B cell (primary cell): Measurements from ENCODE around the gene SERPINA9. TPM values are rescaled to one million over a fixed set of nuclear protein-coding genes. Genes with fewer than 3 reads are reported as not detected.

Experiments used
- ATAC-seq: fragments of 200-7000 bp; cut with Tn5 transposase; one replicate; pipeline ENCODE4 v1.10.0; 2021; ENCODE audit warnings: low read depth, mild to moderate bottlenecking, moderate number of reproducible peaks, moderate library complexity
- CTCF ChIA-PET: fragments of 350-600 bp; sonication (Branson Sonifier 250); formaldehyde crosslinking; loops from one replicate; lab custom pipeline; 2021; ENCODE audit warnings: antibody characterized with exemption, inconsistent platforms; lab: Charles Lee
- POLR2A ChIA-PET: fragments of 350-600 bp; sonication (Branson Sonifier 250); formaldehyde crosslinking; loops from one replicate; lab custom pipeline; 2021; ENCODE audit warnings: antibody characterized with exemption; lab: Charles Lee
- DNase-seq: peaks from one replicate; pipeline ENCODE4 v3.0.0; 2013
- H2AFZ ChIP-seq: 2 replicates; pipeline ENCODE4 v1.6.1; 2012; ENCODE audit warnings: mild to moderate bottlenecking, low read depth, low read length; ENCODE audit not compliant: insufficient read depth, poor library complexity, severe bottlenecking
- H3K27ac ChIP-seq, 2 donors: 1 replicate in 1 of 2; 2 replicates in 1 of 2; pipeline ENCODE4 v1.5.1; 2012 to 2013; ENCODE audit warnings: low read length in 2 of 2, mild to moderate bottlenecking in 2 of 2, moderate library complexity in 1 of 2
- H3K27me3 ChIP-seq, 4 experiments: fragments of 200-600 bp in 1 of 4; sonication (generic) in 1 of 4; replicated peaks in 1 of 4; 1 replicate in 2 of 4; 2 replicates in 2 of 4; pipeline versions ENCODE4 v1.6.1 to v1.7.0; 2013 to 2016; ENCODE audit warnings: low read length in 3 of 4, mild to moderate bottlenecking in 2 of 4, mixed read lengths in 1 of 4, moderate library complexity in 1 of 4; ENCODE audit not compliant: insufficient read depth in 4 of 4, control insufficient read depth in 3 of 4; ENCODE audit errors: control extremely low read depth in 1 of 4
- H3K36me3 ChIP-seq, 2 experiments: replicated peaks in 1 of 2; 1 replicate in 1 of 2; 2 replicates in 1 of 2; pipeline versions ENCODE4 v1.6.1 to v1.7.1; 2013; ENCODE audit warnings: low read length in 1 of 2; ENCODE audit not compliant: insufficient read depth in 2 of 2, control insufficient read depth in 1 of 2; ENCODE audit errors: control extremely low read depth in 1 of 2, extremely low read depth in 1 of 2
- H3K4me1 ChIP-seq, 2 donors: fragments of 200-600 bp in 1 of 2; sonication (generic) in 1 of 2; 1 replicate in 1 of 2; 2 replicates in 1 of 2; pipeline versions ENCODE4 v1.5.1 to v1.6.1; 2013 to 2017; ENCODE audit warnings: low read length in 2 of 2; ENCODE audit not compliant: control insufficient read depth in 2 of 2, insufficient read depth in 2 of 2
- H3K4me2 ChIP-seq: replicated peaks from 2 replicates; pipeline ENCODE3; 2012; ENCODE audit warnings: mild to moderate bottlenecking, low read depth, low read length; ENCODE audit not compliant: poor library complexity, severe bottlenecking
- H3K4me3 ChIP-seq, 5 experiments: fragments of 200-600 bp in 1 of 5; sonication (generic) in 1 of 5; 1 replicate in 3 of 5; 2 replicates in 2 of 5; pipeline versions ENCODE4 v1.5.1 to v1.7.0; 2011 to 2016; ENCODE audit warnings: low read length in 4 of 5, mild to moderate bottlenecking in 4 of 5, low read depth in 2 of 5, control low read depth in 1 of 5, moderate library complexity in 1 of 5; ENCODE audit not compliant: insufficient read depth in 1 of 5; ENCODE audit errors: control extremely low read depth in 1 of 5, extremely low read depth in 1 of 5
- H3K79me2 ChIP-seq: fragments of 200-600 bp; sonication (generic); one replicate; pipeline ENCODE4 v1.6.0; 2016; ENCODE audit warnings: low read length; ENCODE audit not compliant: control insufficient read depth, insufficient read depth
- H3K9ac ChIP-seq: fragments of 200-600 bp; sonication (generic); 2 replicates; pipeline ENCODE4 v1.6.1; 2017; ENCODE audit warnings: mild to moderate bottlenecking, low read length, moderate library complexity
- H3K9me3 ChIP-seq, 3 donors: one replicate each; pipeline versions ENCODE4 v1.6.1 to v1.7.1; 2013; ENCODE audit warnings: low read length in 2 of 3; ENCODE audit not compliant: control insufficient read depth in 2 of 3, insufficient read depth in 1 of 3; ENCODE audit errors: control extremely low read depth in 1 of 3
- H4K20me1 ChIP-seq: 2 replicates; pipeline ENCODE4 v1.6.0; 2012; ENCODE audit warnings: mild to moderate bottlenecking, low read length; ENCODE audit not compliant: insufficient read depth, control insufficient read depth, poor library complexity, severe bottlenecking
- H3K27ac Mint-ChIP-seq: one replicate; pipeline ENCODE4 v1.8.0; 2021; ENCODE audit warnings: mixed read lengths
- H3K27me3 Mint-ChIP-seq: one replicate; pipeline ENCODE4 v1.8.0; 2021; ENCODE audit warnings: mixed read lengths
- H3K4me1 Mint-ChIP-seq: one replicate; pipeline ENCODE4 v1.8.0; 2021; ENCODE audit warnings: mixed read lengths
- H3K4me3 Mint-ChIP-seq: one replicate; pipeline ENCODE4 v1.8.0; 2021; ENCODE audit warnings: mixed read lengths
- H3K9me3 Mint-ChIP-seq: one replicate; pipeline ENCODE4 v1.8.0; 2022; ENCODE audit warnings: mixed read lengths; ENCODE audit not compliant: insufficient read depth
- EZH2 ChIP-seq: IDR thresholded peaks from 2 replicates; pipeline ENCODE4 v1.6.1; 2012; ENCODE audit warnings: borderline replicate concordance, low read depth, mild to moderate bottlenecking, moderate library complexity, low read length; ENCODE audit not compliant: insufficient read depth, poor library complexity, severe bottlenecking
- WGBS: methylation state at CpG from one replicate; pipeline ENCODE4 v1.1.5; 2013; ENCODE audit warnings: missing lambda C conversion rate; ENCODE audit not compliant: insufficient coverage; 5-methylcytosine and 5-hydroxymethylcytosine counted together
- intact Hi-C: fragments of 100-400 bp; cut with micrococcal nuclease; formaldehyde crosslinking; loops from one replicate; pipeline ENCODE4 v1.10.0; 2022
- polyA plus RNA-seq: library from polyadenylated mRNA; depleted of rRNA; stranded (reverse); fragments of >200 nt; gene quantifications from 2 replicates; pipeline ENCODE4 v1.2.3, GENCODE V29; 2012
- total RNA-seq, 2 donors: library from RNA; stranded (reverse); fragments of 120-200 nt in 1 of 2; gene quantifications; 1 replicate in 1 of 2; 2 replicates in 1 of 2; pipeline versions ENCODE4 v1.2.3 to v1.2.4, GENCODE V29; 2013 to 2022
- TF ChIP-seq, protein P1 (sequence below): fragments of 200-600 bp; IDR thresholded peaks from one replicate; pipeline ENCODE4 v1.8.0; 2022; ENCODE audit warnings: antibody characterized with exemption, mild to moderate bottlenecking

The SERPINA9 gene
- total and polyA plus RNA-seq, 2 donors (not counting 1 experiment from before 2014, with no cell fraction given), result 0.74 TPM; not detected in 1

GRCh38 chr14:94466706-94467370 is 9.2 kb downstream of the SERPINA9 start:
- no peaks in the 10 kb centered on the region for H4K20me1 ChIP-seq
- peaks cover 0 to under 1% of the 10 kb centered on the region in 2 donors for H3K4me1 ChIP-seq
- no peak overlapping the region for H2AFZ ChIP-seq
- H3K79me2 ChIP-seq, result no peaks in the 10 kb centered on the region
- H3K36me3 ChIP-seq, result no peaks in the 10 kb centered on the region
- ATAC-seq (no peak), DNase-seq (no peak)
- H3K27me3 ChIP-seq, result no peaks in the 10 kb centered on the region
- ChIA-PET CTCF (interaction anchor here (1.8 kb wide), 1 partner anchor 19 kb away, joined by 7 read pairs; no protein-coding TSS in a partner anchor), POLR2A (no interaction called here)
- no peaks in the 10 kb centered on the region for H3K27me3 Mint-ChIP-seq
- intact Hi-C loops, result no loop called here
- no peak overlapping the region for H3K4me3 ChIP-seq
- H3K27ac Mint-ChIP-seq, result no peak overlapping the region
- H3K27ac ChIP-seq, result no peak overlapping the region
- TF ChIP-seq, protein P1, sequence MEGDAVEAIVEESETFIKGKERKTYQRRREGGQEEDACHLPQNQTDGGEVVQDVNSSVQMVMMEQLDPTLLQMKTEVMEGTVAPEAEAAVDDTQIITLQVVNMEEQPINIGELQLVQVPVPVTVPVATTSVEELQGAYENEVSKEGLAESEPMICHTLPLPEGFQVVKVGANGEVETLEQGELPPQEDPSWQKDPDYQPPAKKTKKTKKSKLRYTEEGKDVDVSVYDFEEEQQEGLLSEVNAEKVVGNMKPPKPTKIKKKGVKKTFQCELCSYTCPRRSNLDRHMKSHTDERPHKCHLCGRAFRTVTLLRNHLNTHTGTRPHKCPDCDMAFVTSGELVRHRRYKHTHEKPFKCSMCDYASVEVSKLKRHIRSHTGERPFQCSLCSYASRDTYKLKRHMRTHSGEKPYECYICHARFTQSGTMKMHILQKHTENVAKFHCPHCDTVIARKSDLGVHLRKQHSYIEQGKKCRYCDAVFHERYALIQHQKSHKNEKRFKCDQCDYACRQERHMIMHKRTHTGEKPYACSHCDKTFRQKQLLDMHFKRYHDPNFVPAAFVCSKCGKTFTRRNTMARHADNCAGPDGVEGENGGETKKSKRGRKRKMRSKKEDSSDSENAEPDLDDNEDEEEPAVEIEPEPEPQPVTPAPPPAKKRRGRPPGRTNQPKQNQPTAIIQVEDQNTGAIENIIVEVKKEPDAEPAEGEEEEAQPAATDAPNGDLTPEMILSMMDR, result no peak
- no peak for TF ChIP-seq EZH2
- no peak overlapping the region for H3K9ac ChIP-seq
- peaks cover 0 to 23% (median 8%) of the 10 kb centered on the region in 3 donors for H3K9me3 ChIP-seq
- no peak overlapping the region for H3K4me2 ChIP-seq
- H3K4me1 Mint-ChIP-seq, result peaks cover 9% of the 10 kb centered on the region
- peaks cover 4% of the 10 kb centered on the region for H3K9me3 Mint-ChIP-seq
- 50% methylated on average over 1 of the region's 3 CpGs for WGBS
- H3K4me3 Mint-ChIP-seq, result no peak overlapping the region

- Mint-ChIP-seq H3K27ac (no peak overlapping the region), H3K9me3 (peaks cover 4% of the 10 kb centered on the region), H3K4me1 (peaks cover 9% of the 10 kb centered on the region), H3K27me3 (no peaks in the 10 kb centered on the region), H3K4me3 (no peak overlapping the region)
- DNase-seq (no peak), ATAC-seq (no peak)
- H3K4me1 ChIP-seq, result no peaks in the 10 kb centered on the region
- intact Hi-C loops, result no loop called here
- no peaks in the 10 kb centered on the region for H4K20me1 ChIP-seq
- no peaks in the 10 kb centered on the region for H3K27me3 ChIP-seq
- CTCF ChIA-PET, result no interaction called here
- 94% methylated on average over 2 of the region's 5 CpGs for WGBS
- no peak overlapping the region for H3K27ac ChIP-seq
- H2AFZ ChIP-seq, result no peak overlapping the region
- POLR2A ChIA-PET, result no interaction called here
- H3K4me3 ChIP-seq, result no peak overlapping the region
- peaks cover 0 to 26% (median 8%) of the 10 kb centered on the region in 3 donors for H3K9me3 ChIP-seq
- no peaks in the 10 kb centered on the region for H3K36me3 ChIP-seq
- H3K79me2 ChIP-seq, result no peaks in the 10 kb centered on the region
- no peak for TF ChIP-seq EZH2
- TF ChIP-seq, protein P1, result no peak
- H3K4me2 ChIP-seq, result no peak overlapping the region
- no peak overlapping the region for H3K9ac ChIP-seq
Measured at GRCh38 chr14:94465042-94465441, 11.0 kb downstream of the SERPINA9 start.
